AG04450 (cell line): Measurements from ENCODE around the gene TMEM176B. TPM values are rescaled to one million over a fixed set of nuclear protein-coding genes. Genes with fewer than 3 reads are reported as not detected.

Source experiments
- CTCF ChIA-PET: fragments of 300-600, 350-600 bp; formaldehyde crosslinking; extraction: SDS; loops from one replicate; lab custom pipeline; 2022; ENCODE audit warnings: antibody characterized with exemption, inconsistent platforms; lab: Charles Lee
- POLR2A ChIA-PET: fragments of 350-600 bp; formaldehyde crosslinking; extraction: SDS; loops from one replicate; lab custom pipeline; 2021; ENCODE audit warnings: antibody characterized with exemption, inconsistent platforms; lab: Yijun Ruan, JAX
- DNase-seq: peaks from one replicate; pipeline ENCODE4 v3.0.0-alpha.2; 2011; ENCODE audit warnings: low read depth, low spot score
- H3K27ac ChIP-seq: one replicate; pipeline ENCODE4 v1.5.1; 2012; ENCODE audit warnings: low read depth, low read length, control low read depth
- H3K27me3 ChIP-seq: one replicate; pipeline ENCODE4 v1.6.0; 2012; ENCODE audit warnings: low read length; ENCODE audit not compliant: control insufficient read depth, insufficient read depth
- H3K4me3 ChIP-seq: 2 replicates; pipeline ENCODE4 v1.5.1; 2011; ENCODE audit warnings: mild to moderate bottlenecking, low read depth, low read length, control low read depth
- H3K9me3 ChIP-seq: 2 replicates; pipeline ENCODE4 v1.5.1; 2012; ENCODE audit warnings: low read length; ENCODE audit not compliant: control insufficient read depth, insufficient read depth
- CTCF ChIP-seq: IDR thresholded peaks from 2 replicates; pipeline ENCODE4 v1.5.1; 2011; ENCODE audit warnings: low read depth, low read length, control low read depth, inconsistent platforms
- polyA plus RNA-seq: library from polyadenylated mRNA; depleted of rRNA; stranded (reverse); fragments of >200 nt; gene quantifications from 2 replicates; pipeline ENCODE4 v1.2.3, GENCODE V29; 2011

TMEM176B gene
- polyA plus RNA-seq, 1 experiment: 2.4 TPM

GRCh38 chr7:150790416-150791075, 9.6 kb downstream of the TMEM176B start:
- POLR2A ChIA-PET: no interaction called here
- no peak for TF ChIP-seq CTCF
- Histone ChIP-seq H3K27ac (no peak overlapping the region), H3K9me3 (no peaks in the 10 kb centered on the region), H3K27me3 (peaks cover 2% of the 10 kb centered on the region), H3K4me3 (no peak overlapping the region)
- DNase-seq: no peak
- CTCF ChIA-PET: no interaction called here

GRCh38 chr7:150788474-150789269, 11.5 kb downstream of the TMEM176B start:
- ChIA-PET POLR2A (no interaction called here), CTCF (interaction anchor here (2.6 kb wide), 1 partner anchor 10 kb away, joined by 16 read pairs; no protein-coding TSS in a partner anchor)
- Histone ChIP-seq H3K4me3 (no peak overlapping the region), H3K9me3 (no peaks in the 10 kb centered on the region), H3K27ac (no peak overlapping the region), H3K27me3 (peaks cover 2% of the 10 kb centered on the region)
- TF ChIP-seq CTCF: no peak
- DNase-seq: no peak

GRCh38 chr7:150787321-150788281, 12.6 kb downstream of the TMEM176B start:
- TF ChIP-seq CTCF: no peak
- Histone ChIP-seq H3K27ac (no peak overlapping the region), H3K27me3 (peaks cover 2% of the 10 kb centered on the region), H3K9me3 (no peaks in the 10 kb centered on the region), H3K4me3 (no peak overlapping the region)
- ChIA-PET CTCF (interaction anchor here (1.7 to 2.6 kb wide), 2 partner anchors 9 to 111 kb away, joined by 4 to 16 read pairs; no protein-coding TSS in a partner anchor), POLR2A (no interaction called here)
- no peak for DNase-seq

DNA sequence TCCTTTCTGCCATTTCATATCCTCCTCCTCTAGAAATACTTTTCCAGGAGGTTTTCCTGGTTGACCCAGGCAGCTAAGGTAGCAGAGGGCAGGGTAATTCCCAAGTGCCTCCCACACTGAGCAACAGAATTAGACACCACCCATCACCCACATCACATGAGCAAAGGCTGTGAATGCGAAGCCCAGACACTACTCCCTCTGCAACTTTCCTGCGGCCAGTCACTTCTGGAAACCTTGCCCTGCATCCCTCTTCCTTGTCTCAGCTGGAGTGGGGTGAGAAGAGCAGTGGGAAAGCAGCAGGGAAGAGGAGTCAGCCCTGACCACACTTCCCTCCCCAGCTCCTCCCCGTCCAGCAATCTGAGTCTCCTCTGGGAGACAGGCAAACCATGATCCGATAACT, 15.2 kb downstream of the TMEM176B start:
- Histone ChIP-seq H3K4me3 (no peak overlapping the region), H3K27ac (peak overlapping the region; percentile 39), H3K27me3 (peaks cover 2% of the 10 kb centered on the region), H3K9me3 (no peaks in the 10 kb centered on the region)
- ChIA-PET CTCF (no interaction called here), POLR2A (no interaction called here)
- no peak for DNase-seq
- no peak for TF ChIP-seq CTCF
